Endodermal cell (in vitro differentiated cells): ENCODE results near the gene PPIB. TPM values are rescaled to one million over a fixed set of nuclear protein-coding genes. Genes with fewer than 3 reads are reported as not detected.

Source experiments
- DNase-seq: peaks from one replicate; pipeline ENCODE4 v3.0.0-alpha.2; 2017
- H3K27ac ChIP-seq: 2 replicates; pipeline ENCODE4 v1.5.1; 2013; ENCODE audit warnings: mild to moderate bottlenecking, low read depth, low read length, moderate library complexity
- H3K27me3 ChIP-seq: 2 replicates; pipeline ENCODE4 v1.6.1; 2013; ENCODE audit warnings: mild to moderate bottlenecking, low read length, moderate library complexity; ENCODE audit not compliant: insufficient read depth, control insufficient read depth, poor library complexity, severe bottlenecking
- H3K36me3 ChIP-seq: 2 replicates; pipeline ENCODE4 v1.7.0; 2013; ENCODE audit warnings: mild to moderate bottlenecking, low read length, moderate library complexity; ENCODE audit not compliant: control insufficient read depth, insufficient read depth
- H3K4me1 ChIP-seq: one replicate; pipeline ENCODE4 v1.7.0; 2013; ENCODE audit warnings: low read length; ENCODE audit not compliant: control insufficient read depth, insufficient read depth
- H3K4me3 ChIP-seq: 2 replicates; pipeline ENCODE4 v1.5.1; 2013; ENCODE audit warnings: mild to moderate bottlenecking, low read length, moderate library complexity
- H3K9ac ChIP-seq: 2 replicates; pipeline ENCODE4 v1.6.1; 2013; ENCODE audit warnings: mild to moderate bottlenecking, low read length, moderate library complexity; ENCODE audit not compliant: poor library complexity, severe bottlenecking; ENCODE audit errors: extremely low read depth
- H3K9me3 ChIP-seq: 2 replicates; pipeline ENCODE4 v1.6.1; 2013; ENCODE audit warnings: mild to moderate bottlenecking, low read length, moderate library complexity; ENCODE audit not compliant: control insufficient read depth
- H3K27ac Mint-ChIP-seq: 2 replicates; pipeline ENCODE4 v1.8.0; 2020; ENCODE audit warnings: mixed read lengths
- H3K27me3 Mint-ChIP-seq: 2 replicates; pipeline ENCODE4 v1.8.0; 2021; ENCODE audit warnings: mild to moderate bottlenecking, mixed read lengths; ENCODE audit not compliant: insufficient read depth
- H3K36me3 Mint-ChIP-seq: 2 replicates; pipeline ENCODE4 v1.8.0; 2020; ENCODE audit warnings: low read depth, mixed read lengths
- H3K4me1 Mint-ChIP-seq: 2 replicates; pipeline ENCODE4 v1.8.0; 2020; ENCODE audit warnings: mixed read lengths
- H3K4me3 Mint-ChIP-seq: 2 replicates; pipeline ENCODE4 v1.8.0; 2020; ENCODE audit warnings: mild to moderate bottlenecking, moderate library complexity, mixed read lengths
- H3K9me3 Mint-ChIP-seq: 2 replicates; pipeline ENCODE4 v1.8.0; 2020; ENCODE audit warnings: mild to moderate bottlenecking, mixed read lengths
- WGBS, 2 experiments: methylation state at CpG; one replicate each; pipeline versions ENCODE4 v1.1.5 to v1.1.7; 2013; ENCODE audit warnings: missing lambda C conversion rate in 2 of 2, mixed read lengths in 1 of 2; ENCODE audit not compliant: insufficient coverage in 1 of 2, insufficient read length in 1 of 2; 5-methylcytosine and 5-hydroxymethylcytosine counted together
- long read RNA-seq, 4 experiments: library from polyadenylated mRNA in 2 of 4; library from RNA in 1 of 4; library from capped mRNA in 1 of 4; stranded (forward) in 3 of 4; unstranded in 1 of 4; transcript quantifications; one replicate each; pipeline ENCODE4 v2.0.0, GENCODE V29; 2020 to 2021; ENCODE audit warnings: inconsistent platforms in 1 of 4
- polyA plus RNA-seq, 2 experiments: library from polyadenylated mRNA; stranded (reverse); fragments of 50-300 nt; gene quantifications; one replicate each; pipeline ENCODE4 v1.2.3, GENCODE V29; 2013
- total RNA-seq, 2 donors: library from RNA; stranded (reverse); fragmentation: NEBNext Ultra II Directional in 1 of 2; extraction: Animal tissue kit (Norgen Biotek cat#: 25700) in 1 of 2; gene quantifications; 2 replicates in 1 of 2; 3 replicates in 1 of 2; pipeline ENCODE4 v1.2.1, GENCODE V29; 2021
- TF ChIP-seq, protein P1 (sequence below): fragments of 200-600 bp; sonication (generic); conservative IDR thresholded peaks from 2 replicates; pipeline ENCODE4 v1.5.0; 2021; ENCODE audit warnings: antibody characterized with exemption, mild to moderate bottlenecking

Gene PPIB
- total RNA-seq, result 100 to 1,000 TPM; 551 to 652 TPM
- 347 TPM for polyA plus RNA-seq (2013, experiment 1 of 2)
- polyA plus RNA-seq (2013, experiment 2 of 2), result 348 TPM
- long read RNA-seq, experiment 1, transcript PPIB-201 (5 exons, 1,081 nt), result major isoform, 293 of 372 reads
- long read RNA-seq, experiment 1, partial matches to known transcripts, result 37 of 372 reads
- long read RNA-seq, experiment 1, other reads (novel, unspliced or antisense), result 42 of 372 reads
- long read RNA-seq, experiment 2, transcript PPIB-201 (5 exons, 1,081 nt), result major isoform, 461 of 475 reads
- long read RNA-seq, experiment 2, partial matches to known transcripts, result 9 of 475 reads
- long read RNA-seq, experiment 2, other reads (novel, unspliced or antisense), result 5 of 475 reads
- long read RNA-seq, experiment 3, transcript PPIB-201 (5 exons, 1,081 nt), result major isoform, 512 of 523 reads
- long read RNA-seq, experiment 3, partial matches to known transcripts, result 4 of 523 reads
- long read RNA-seq, experiment 3, other reads (novel, unspliced or antisense), result 6 of 523 reads
- long read RNA-seq, experiment 4, transcript PPIB-201 (5 exons, 1,081 nt), result major isoform, 268 of 283 reads
- long read RNA-seq, experiment 4, partial matches to known transcripts, result 10 of 283 reads
- long read RNA-seq, experiment 4, other reads (novel, unspliced or antisense), result 5 of 283 reads

DNA sequence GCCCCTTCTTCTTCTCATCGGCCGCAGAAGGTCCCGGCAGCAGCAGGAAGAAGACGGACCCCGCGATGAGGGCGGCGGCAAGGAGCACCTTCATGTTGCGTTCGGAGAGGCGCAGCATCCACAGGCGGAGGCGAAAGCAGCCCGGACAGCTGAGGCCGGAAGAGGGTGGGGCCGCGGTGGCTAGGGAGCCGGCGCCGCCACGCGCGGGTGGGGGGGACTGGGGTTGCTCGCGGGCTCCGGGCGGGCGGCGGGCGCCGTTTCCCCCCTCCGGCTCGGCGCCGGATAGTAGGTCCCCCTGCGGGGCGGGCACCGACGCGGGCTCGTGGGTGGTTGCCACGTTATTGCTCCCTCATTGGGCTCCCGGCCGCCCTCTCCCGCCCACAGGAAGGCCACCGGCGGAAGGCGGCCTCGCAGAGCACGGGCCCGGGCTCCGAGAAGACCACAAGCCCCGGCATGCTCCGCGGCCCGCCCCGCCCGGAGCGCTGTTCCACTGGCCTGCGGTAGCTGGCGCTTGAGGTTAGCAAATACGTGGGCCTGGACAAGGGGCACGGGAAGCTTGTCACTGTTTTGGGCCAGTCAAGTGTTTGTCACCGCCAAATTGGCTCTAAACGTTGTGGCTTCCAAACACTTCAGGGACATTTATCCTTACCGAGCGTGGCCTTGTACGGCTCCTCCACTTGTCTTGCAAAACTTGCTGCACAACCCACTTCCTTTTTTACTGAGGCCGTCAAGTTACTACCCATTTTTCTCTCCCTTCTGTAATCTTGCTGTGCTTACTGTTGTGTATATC lies at the start of gene PPIB:
Gene PPIB, minus strand, starts transcription at position 154 of the 790 bp plus-strand sequence. Its CDS starts 36 bp downstream, at position 118.
- Mint-ChIP-seq H3K9me3 (no peaks in the 10 kb centered on the region), H3K27me3 (no peaks in the 10 kb centered on the region), H3K4me1 (peaks cover 50% of the 10 kb centered on the region), H3K36me3 (peaks cover 29% of the 10 kb centered on the region), H3K27ac (peak within 1 kb of the TSS; percentile 94), H3K4me3 (peak within 1 kb of the TSS; percentile 83)
- 1 to 2% methylated on average over 18 to 69 of the region's 69 CpGs for WGBS, 2 experiments
- H3K4me1 ChIP-seq, result peaks cover 13% of the 10 kb centered on the region
- TF ChIP-seq, protein P1, sequence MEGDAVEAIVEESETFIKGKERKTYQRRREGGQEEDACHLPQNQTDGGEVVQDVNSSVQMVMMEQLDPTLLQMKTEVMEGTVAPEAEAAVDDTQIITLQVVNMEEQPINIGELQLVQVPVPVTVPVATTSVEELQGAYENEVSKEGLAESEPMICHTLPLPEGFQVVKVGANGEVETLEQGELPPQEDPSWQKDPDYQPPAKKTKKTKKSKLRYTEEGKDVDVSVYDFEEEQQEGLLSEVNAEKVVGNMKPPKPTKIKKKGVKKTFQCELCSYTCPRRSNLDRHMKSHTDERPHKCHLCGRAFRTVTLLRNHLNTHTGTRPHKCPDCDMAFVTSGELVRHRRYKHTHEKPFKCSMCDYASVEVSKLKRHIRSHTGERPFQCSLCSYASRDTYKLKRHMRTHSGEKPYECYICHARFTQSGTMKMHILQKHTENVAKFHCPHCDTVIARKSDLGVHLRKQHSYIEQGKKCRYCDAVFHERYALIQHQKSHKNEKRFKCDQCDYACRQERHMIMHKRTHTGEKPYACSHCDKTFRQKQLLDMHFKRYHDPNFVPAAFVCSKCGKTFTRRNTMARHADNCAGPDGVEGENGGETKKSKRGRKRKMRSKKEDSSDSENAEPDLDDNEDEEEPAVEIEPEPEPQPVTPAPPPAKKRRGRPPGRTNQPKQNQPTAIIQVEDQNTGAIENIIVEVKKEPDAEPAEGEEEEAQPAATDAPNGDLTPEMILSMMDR, result peak; percentile 65
- H3K27me3 ChIP-seq, result no peaks in the 10 kb centered on the region
- peak within 1 kb of the TSS; percentile 77 for H3K9ac ChIP-seq
- peak; percentile 99 for DNase-seq
- no peaks in the 10 kb centered on the region for H3K9me3 ChIP-seq
- H3K27ac ChIP-seq, result peak within 1 kb of the TSS; percentile 82
- H3K36me3 ChIP-seq, result peaks cover 24% of the 10 kb centered on the region
- H3K4me3 ChIP-seq, result peak within 1 kb of the TSS; percentile 92

DNA sequence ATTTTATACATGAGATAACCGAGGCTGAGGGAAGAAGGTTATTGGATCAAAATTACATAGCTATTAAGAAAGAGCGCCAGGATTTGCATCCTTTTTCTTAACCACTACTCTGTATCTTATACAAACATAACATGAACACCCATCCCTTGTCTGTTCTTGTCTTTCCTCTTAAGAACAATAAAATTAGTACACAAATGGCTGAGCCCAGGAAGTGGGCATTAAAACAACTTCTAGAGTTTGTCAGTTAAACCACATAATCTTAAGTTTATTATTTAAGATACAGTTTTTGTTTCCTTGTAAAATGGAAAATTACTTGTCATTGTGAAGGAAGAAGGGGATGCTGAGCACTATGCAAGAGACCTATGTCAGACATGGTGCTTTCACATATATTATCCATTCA lies 48.9 kb upstream of the PPIB start:
- WGBS, 2 experiments, result 100% methylated on average over 1 to 2 of the region's 2 CpGs
- H3K9ac ChIP-seq, result no peak overlapping the region
- H3K27ac ChIP-seq, result no peak overlapping the region
- no peaks in the 10 kb centered on the region for H3K27me3 ChIP-seq
- no peaks in the 10 kb centered on the region for H3K4me1 ChIP-seq
- H3K27me3 Mint-ChIP-seq, result no peaks in the 10 kb centered on the region
- TF ChIP-seq, protein P1, result no peak
- H3K27ac Mint-ChIP-seq, result no peak overlapping the region
- H3K4me3 Mint-ChIP-seq, result no peak overlapping the region
- H3K36me3 Mint-ChIP-seq, result peaks cover 20% of the 10 kb centered on the region
- no peak for DNase-seq
- no peak overlapping the region for H3K4me3 ChIP-seq
- H3K4me1 Mint-ChIP-seq, result peaks cover 12% of the 10 kb centered on the region
- H3K9me3 Mint-ChIP-seq, result no peaks in the 10 kb centered on the region
- peaks cover 44% of the 10 kb centered on the region for H3K36me3 ChIP-seq
- H3K9me3 ChIP-seq, result no peaks in the 10 kb centered on the region

DNA sequence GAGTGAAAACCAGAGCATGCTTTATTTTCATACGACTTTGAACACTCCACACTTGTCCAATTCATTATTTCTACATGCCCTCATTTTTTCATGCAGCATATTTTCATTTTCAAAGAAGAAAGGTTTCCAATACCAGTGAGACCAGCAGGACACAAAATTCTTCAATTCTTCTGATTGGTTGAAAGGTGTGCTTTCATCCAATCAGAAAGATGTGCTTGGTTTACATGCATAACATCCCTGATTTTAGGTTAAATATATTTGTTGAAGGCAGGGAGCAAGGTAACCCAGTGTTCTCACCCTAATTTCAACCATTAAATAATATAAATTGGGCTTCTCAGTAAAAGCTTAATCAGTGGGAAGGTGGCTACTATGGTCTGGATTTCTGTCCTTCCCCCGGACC lies 47.5 kb upstream of the PPIB start:
- Mint-ChIP-seq H3K27ac (no peak overlapping the region), H3K36me3 (peaks cover 17% of the 10 kb centered on the region), H3K27me3 (no peaks in the 10 kb centered on the region), H3K9me3 (no peaks in the 10 kb centered on the region), H3K4me3 (no peak overlapping the region), H3K4me1 (peaks cover 8% of the 10 kb centered on the region)
- no peak overlapping the region for H3K9ac ChIP-seq
- 89 to 93% methylated on average over 1 to 2 of the region's 2 CpGs for WGBS, 2 experiments
- H3K36me3 ChIP-seq, result peaks cover 34% of the 10 kb centered on the region
- no peaks in the 10 kb centered on the region for H3K4me1 ChIP-seq
- no peaks in the 10 kb centered on the region for H3K27me3 ChIP-seq
- TF ChIP-seq, protein P1, result no peak
- no peaks in the 10 kb centered on the region for H3K9me3 ChIP-seq
- no peak for DNase-seq
- H3K4me3 ChIP-seq, result no peak overlapping the region
- H3K27ac ChIP-seq, result no peak overlapping the region
